Left lung (tissue), 10 donors: Measurements from ENCODE around the gene LRRIQ3. TPM values are rescaled to one million over a fixed set of nuclear protein-coding genes. Genes with fewer than 3 reads are reported as not detected.
"Not testable (repeated sequence)": the region's sequence is repeated elsewhere in the genome, so short reads cannot be mapped to it uniquely, and the experiment has no call there.

ENCODE experiments used
- ATAC-seq: fragments of 200-7000 bp; cut with Tn5 transposase; one replicate; pipeline ENCODE4 v1.9.1; 2020; ENCODE audit warnings: moderate library complexity
- DNase-seq, 4 donors: peaks; one replicate each; pipeline ENCODE4 v3.0.0-alpha.2; 2013 to 2020
- H3K27ac ChIP-seq, 2 donors: fragments of 200-600 bp; sonication (generic) in 1 of 2; one replicate each; pipeline versions ENCODE4 v1.5.0 to v1.8.0; 2020 to 2021
- H3K27me3 ChIP-seq, 2 donors: fragments of 200-600 bp; sonication (generic) in 1 of 2; one replicate each; pipeline versions ENCODE4 v1.5.0 to v1.8.0; 2020 to 2021
- H3K36me3 ChIP-seq, 2 donors: fragments of 200-600 bp; sonication (generic) in 1 of 2; one replicate each; pipeline versions ENCODE4 v1.5.0 to v1.8.0; 2020 to 2021
- H3K4me1 ChIP-seq, 2 donors: fragments of 200-600 bp; one replicate each; pipeline ENCODE4 v1.8.0; 2021
- H3K4me3 ChIP-seq, 2 donors: fragments of 200-600 bp; sonication (generic) in 1 of 2; one replicate each; pipeline versions ENCODE4 v1.5.0 to v1.8.0; 2020 to 2021; ENCODE audit warnings: mild to moderate bottlenecking in 1 of 2
- H3K9me3 ChIP-seq, 2 donors: fragments of 200-600 bp; sonication (generic) in 1 of 2; one replicate each; pipeline versions ENCODE4 v1.5.0 to v1.8.0; 2020 to 2021
- CTCF ChIP-seq, 2 donors: fragments of 200-600 bp; sonication (generic) in 1 of 2; IDR thresholded peaks; one replicate each; pipeline versions ENCODE4 v1.5.0 to v1.8.0; 2021; ENCODE audit warnings: antibody characterized with exemption in 2 of 2
- intact Hi-C, 2 donors: fragments of 100-400 bp; cut with DNase I; formaldehyde crosslinking; loops; one replicate each; pipeline versions ENCODE4 v1.11.2 to v1.14.2; 2022
- polyA plus RNA-seq, 6 donors: library from polyadenylated mRNA; unstranded; fragments of 120-200 nt; gene quantifications; one replicate each; pipeline ENCODE4 v1.2.1, GENCODE V29; 2013; ENCODE audit not compliant: insufficient read length in 6 of 6
- total RNA-seq, 2 donors: library from RNA; stranded (reverse); fragmentation: NEBNext Ultra II Directional; extraction: Animal tissue kit (Norgen Biotek cat#: 25700); gene quantifications; one replicate each; pipeline ENCODE4 v1.2.1, GENCODE V29; 2021
- donor health status: DM: no; HTN: yes; CAD: no.
- donor health status: DM: no; HTN: no; CAD: no.

LRRIQ3 gene
- total and polyA plus RNA-seq, 8 donors: 0.61 to 3.0 (median 1.6) TPM

DNA sequence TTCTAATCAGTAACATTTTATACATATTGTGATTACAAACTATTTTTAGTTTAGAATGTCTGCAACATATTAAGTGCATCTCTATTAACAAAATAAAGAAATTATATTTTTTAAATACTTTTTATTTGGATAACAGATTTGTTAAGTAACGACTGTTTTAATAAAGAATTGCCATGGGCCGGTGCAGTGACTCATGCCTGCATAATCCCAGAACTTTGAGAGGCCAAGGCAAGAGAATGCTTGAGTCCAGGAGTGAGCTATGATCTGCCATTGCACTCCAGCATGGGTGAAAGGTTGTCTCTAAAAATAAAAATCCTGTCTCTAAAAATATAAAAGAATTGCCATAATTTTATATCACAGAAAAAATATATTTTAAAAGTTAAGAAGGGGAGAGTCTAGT lies 4.1 kb downstream of the LRRIQ3 start:
- intact Hi-C loops: no loop called here
- H3K4me1 ChIP-seq: peaks cover 0 to 3% of the 10 kb centered on the region in 2 donors
- no peak for ATAC-seq

GRCh38 chr1:74180490-74180889 lies 17.5 kb downstream of the LRRIQ3 start:
- Histone ChIP-seq H3K9me3 (no peaks in the 10 kb centered on the region), H3K4me3 (no peak overlapping the region), H3K4me1 (no peaks in the 10 kb centered on the region), H3K27me3 (no peaks in the 10 kb centered on the region), H3K36me3 (no peaks in the 10 kb centered on the region), H3K27ac (no peak overlapping the region)
- intact Hi-C loops: no loop called here
- DNase-seq: no peak
- TF ChIP-seq CTCF (IDR thresholded peaks at IDR 0.05): no peak
- no peak for ATAC-seq

More for the DNA sequence above, 4.1 kb downstream of the LRRIQ3 start:
- no peaks in the 10 kb centered on the region for H3K9me3 ChIP-seq
- H3K27me3 ChIP-seq: no peaks in the 10 kb centered on the region
- DNase-seq: no peak
- no peak overlapping the region for H3K4me3 ChIP-seq
- TF ChIP-seq CTCF (IDR thresholded peaks at IDR 0.05): no peak
- H3K27ac ChIP-seq: no peak overlapping the region
- H3K36me3 ChIP-seq: no peaks in the 10 kb centered on the region

GRCh38 chr1:74174423-74174822 lies 23.6 kb downstream of the LRRIQ3 start:
- DNase-seq, H3K4me3 ChIP-seq, H3K4me1 ChIP-seq, intact Hi-C loops, ATAC-seq, H3K36me3 ChIP-seq, H3K27me3 ChIP-seq, H3K27ac ChIP-seq: not testable (repeated sequence)
- peaks cover 0 to 23% of the 10 kb centered on the region in 2 donors for H3K9me3 ChIP-seq

- Histone ChIP-seq H3K27me3 (no peaks in the 10 kb centered on the region), H3K9me3 (no peaks in the 10 kb centered on the region), H3K36me3 (no peaks in the 10 kb centered on the region), H3K4me1 (no peaks in the 10 kb centered on the region), H3K27ac (no peak overlapping the region), H3K4me3 (no peak overlapping the region)
- intact Hi-C loops: no loop called here
- no peak for TF ChIP-seq CTCF (IDR thresholded peaks at IDR 0.05)
- no peak for ATAC-seq
- DNase-seq: no peak
These were observed 35.6 kb downstream of the LRRIQ3 start for GRCh38 chr1:74162333-74162732.

DNA sequence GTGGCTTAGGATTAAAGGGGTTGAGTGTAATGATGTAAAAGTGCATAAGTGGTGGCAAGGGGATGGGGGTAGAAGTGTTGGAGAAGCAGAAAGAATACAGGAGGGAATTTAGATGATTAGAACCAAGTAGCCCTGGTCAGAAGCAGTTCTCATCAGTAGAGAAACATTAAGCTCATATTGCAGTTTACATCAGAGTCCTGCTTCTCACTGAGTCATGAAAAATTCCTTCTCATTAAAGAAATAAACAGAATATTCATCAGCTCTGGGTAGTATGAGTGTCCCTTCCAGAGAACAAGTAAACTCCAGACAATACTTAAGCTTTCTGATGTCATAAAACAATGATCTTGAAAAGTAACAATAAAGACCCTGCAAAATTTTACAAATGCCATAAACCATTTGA lies 36.5 kb downstream of the LRRIQ3 start:
- Histone ChIP-seq H3K4me3 (no peak overlapping the region), H3K27ac (no peak overlapping the region), H3K4me1 (no peaks in the 10 kb centered on the region), H3K27me3 (no peaks in the 10 kb centered on the region), H3K9me3 (no peaks in the 10 kb centered on the region), H3K36me3 (no peaks in the 10 kb centered on the region)
- no peak for TF ChIP-seq CTCF (IDR thresholded peaks at IDR 0.05)
- DNase-seq (no peak), ATAC-seq (no peak)
- intact Hi-C loops: no loop called here

DNA sequence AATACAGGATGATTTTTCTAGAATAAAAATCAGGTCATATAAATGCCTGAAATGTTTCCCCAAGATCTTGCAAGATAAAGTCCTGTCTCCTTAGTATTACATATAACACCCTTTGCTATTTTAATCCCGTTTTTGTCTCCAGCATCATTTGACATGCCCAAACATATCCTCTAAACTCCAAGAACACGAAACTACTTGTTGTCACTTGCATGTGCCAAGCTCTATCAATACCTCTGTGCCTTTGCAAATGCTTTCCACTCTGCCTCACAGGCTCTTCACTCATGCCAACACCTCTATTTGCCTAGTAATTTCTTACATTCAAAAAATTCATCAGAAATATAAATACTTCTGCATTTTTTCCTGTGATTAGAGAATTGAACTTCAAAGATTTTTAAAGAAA lies 37.9 kb downstream of the LRRIQ3 start:
- no peak for DNase-seq
- no peak for TF ChIP-seq CTCF (IDR thresholded peaks at IDR 0.05)
- no peaks in the 10 kb centered on the region for H3K9me3 ChIP-seq
- no peak overlapping the region for H3K27ac ChIP-seq
- intact Hi-C loops: no loop called here
- no peak for ATAC-seq
- no peaks in the 10 kb centered on the region for H3K4me1 ChIP-seq
- H3K4me3 ChIP-seq: no peak overlapping the region
- H3K27me3 ChIP-seq: no peaks in the 10 kb centered on the region
- H3K36me3 ChIP-seq: no peaks in the 10 kb centered on the region
